OCI-LY3 (cell line): ENCODE measurements around the gene CTBS.

Experiments used
- CTCF ChIP-seq: fragments of 200-600, 300-600 bp; sonication (generic); IDR thresholded peaks from 2 replicates; pipeline ENCODE4 v1.5.1; 2014; ENCODE audit warnings: antibody characterized with exemption, low read length, low read depth
- EZH2phosphoT487 ChIP-seq: fragments of 200-600 bp; shearing (Covaris generic); IDR thresholded peaks from 2 replicates; pipeline ENCODE4 v1.6.1; 2018; ENCODE audit warnings: antibody characterized with exemption, mixed run types, low read depth

DNA sequence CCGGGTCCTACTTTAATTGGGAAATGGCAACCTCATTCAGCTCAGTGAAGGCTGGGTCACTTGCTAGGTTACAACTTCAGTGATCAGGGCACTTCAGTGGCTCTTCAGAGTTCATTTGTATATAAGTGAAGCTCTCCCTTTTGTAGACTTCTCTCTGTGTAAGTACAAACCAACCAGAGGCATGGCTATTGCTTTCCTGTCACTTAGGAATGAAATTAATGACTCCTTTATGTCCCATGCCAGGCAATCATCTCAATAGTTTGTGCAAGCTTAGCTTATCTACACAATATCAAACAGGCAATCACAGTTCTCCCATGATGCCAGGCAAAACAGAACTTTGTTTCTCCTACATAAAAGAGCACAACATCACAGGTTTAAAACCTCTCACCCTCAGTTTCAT is 22.8 kb upstream of the CTBS start:
- TF ChIP-seq CTCF (no peak), EZH2phosphoT487 (no peak)
